CD4-positive, alpha-beta T cell (primary cell): ENCODE measurements around the gene GPRIN1. TPM values are rescaled to one million over a fixed set of nuclear protein-coding genes. Genes with fewer than 3 reads are reported as not detected.

Source experiments
- ATAC-seq: fragments of 200-7000 bp; cut with Tn5 transposase; one replicate; pipeline ENCODE4 v1.10.0; 2022; ENCODE audit warnings: mild to moderate bottlenecking; ENCODE audit not compliant: poor library complexity
- CTCF ChIA-PET: fragments of 350-600 bp; sonication (Branson Sonifier 250); formaldehyde crosslinking; loops from one replicate; lab custom pipeline; 2021; ENCODE audit warnings: antibody characterized with exemption, inconsistent platforms; lab: Charles Lee
- POLR2A ChIA-PET: fragments of 350-600 bp; sonication (Branson Sonifier 250); formaldehyde crosslinking; loops from one replicate; lab custom pipeline; 2021; ENCODE audit warnings: antibody characterized with exemption, inconsistent platforms; lab: Charles Lee
- DNase-seq, 14 experiments: peaks; one replicate each; pipeline ENCODE4 v3.0.0-alpha.2; 2013 to 2020; ENCODE audit warnings: mixed read lengths in 2 of 14
- H3K27ac ChIP-seq, 2 donors: one replicate each; pipeline versions ENCODE4 v1.5.1 to v1.7.0; 2013; ENCODE audit warnings: low read length in 2 of 2, low read depth in 1 of 2, mild to moderate bottlenecking in 1 of 2
- H3K27me3 ChIP-seq, 2 experiments: 1 replicate in 1 of 2; 2 replicates in 1 of 2; pipeline versions ENCODE4 v1.6.1 to v1.7.0; 2013; ENCODE audit warnings: low read length in 2 of 2, control low read depth in 1 of 2, mild to moderate bottlenecking in 1 of 2, moderate library complexity in 1 of 2; ENCODE audit not compliant: insufficient read depth in 2 of 2, control insufficient read depth in 1 of 2
- H3K36me3 ChIP-seq: one replicate; pipeline ENCODE4 v1.6.1; 2013; ENCODE audit warnings: low read length, control low read depth; ENCODE audit not compliant: insufficient read depth
- H3K4me1 ChIP-seq: one replicate; pipeline ENCODE4 v1.6.1; 2013; ENCODE audit warnings: low read length, control low read depth; ENCODE audit not compliant: insufficient read depth
- H3K4me3 ChIP-seq: one replicate; pipeline ENCODE4 v1.5.1; 2013; ENCODE audit warnings: mild to moderate bottlenecking, low read length, moderate library complexity
- H3K9me3 ChIP-seq, 2 experiments: 1 replicate in 1 of 2; 2 replicates in 1 of 2; pipeline versions ENCODE4 v1.6.1 to v1.7.0; 2013; ENCODE audit warnings: low read length in 2 of 2, mild to moderate bottlenecking in 2 of 2, control low read depth in 1 of 2, moderate library complexity in 1 of 2; ENCODE audit not compliant: control insufficient read depth in 1 of 2, insufficient read depth in 1 of 2
- H3K27ac Mint-ChIP-seq: one replicate; pipeline ENCODE4 v1.8.0; 2020; ENCODE audit warnings: mixed read lengths
- H3K27me3 Mint-ChIP-seq: one replicate; pipeline ENCODE4 v1.8.0; 2021; ENCODE audit warnings: mixed read lengths
- H3K36me3 Mint-ChIP-seq: one replicate; pipeline ENCODE4 v1.8.0; 2021; ENCODE audit warnings: low read depth, mixed read lengths
- H3K4me1 Mint-ChIP-seq: one replicate; pipeline ENCODE4 v1.8.0; 2021; ENCODE audit warnings: low read depth, mixed read lengths
- H3K4me3 Mint-ChIP-seq: one replicate; pipeline ENCODE4 v1.8.0; 2020; ENCODE audit warnings: mild to moderate bottlenecking, mixed read lengths
- H3K9me3 Mint-ChIP-seq: one replicate; pipeline ENCODE4 v1.8.0; 2020; ENCODE audit warnings: mixed read lengths
- CTCF ChIP-seq: fragments of 200-600 bp; IDR thresholded peaks from one replicate; pipeline ENCODE4 v1.8.0; 2022; ENCODE audit warnings: antibody characterized with exemption, mild to moderate bottlenecking
- intact Hi-C, 2 experiments: fragments of 100-400 bp; cut with DNase I in 1 of 2; cut with micrococcal nuclease in 1 of 2; formaldehyde crosslinking; loops; one replicate each; pipeline versions ENCODE4 v1.15.1 to v1.9.0; 2023 to 2025; cut with DNase I, micrococcal nuclease
- total RNA-seq, 174 experiments: library from RNA in 2 of 174; stranded (reverse) in 2 of 174; gene quantifications; one replicate each; pipeline ENCODE4 v1.2.3 and lab custom pipeline; 2021 to 2026

Gene GPRIN1
- total RNA-seq, 2 experiments from 2014 or later: 0.22 to 0.36 TPM

- POLR2A ChIA-PET: no interaction called here
- H3K4me3 Mint-ChIP-seq: peak overlapping the region; percentile 84
- ATAC-seq (no peak), DNase-seq (peak in 1 of 14 experiments; percentile 13)
- CTCF ChIA-PET: no interaction called here
- H3K36me3 ChIP-seq: no peaks in the 10 kb centered on the region
- H3K36me3 Mint-ChIP-seq: no peaks in the 10 kb centered on the region
- H3K27ac Mint-ChIP-seq: no peak overlapping the region
- peaks cover 11% of the 10 kb centered on the region for H3K4me1 Mint-ChIP-seq
- peak overlapping the region; percentile 68 for H3K4me3 ChIP-seq
- H3K9me3 Mint-ChIP-seq: no peaks in the 10 kb centered on the region
- H3K9me3 ChIP-seq: no peaks in the 10 kb centered on the region
- H3K4me1 ChIP-seq: peaks cover 15% of the 10 kb centered on the region
- peaks cover 9 to 13% of the 10 kb centered on the region in 2 experiments for H3K27me3 ChIP-seq
- no peak overlapping the region for H3K27ac ChIP-seq
- intact Hi-C loops: no loop called here
- no peak for TF ChIP-seq CTCF
- H3K27me3 Mint-ChIP-seq: peaks cover 50% of the 10 kb centered on the region
Measured at GRCh38 chr5:176610435-176610773, 448 bp upstream of the GPRIN1 start.

- Mint-ChIP-seq H3K9me3 (no peaks in the 10 kb centered on the region), H3K4me1 (peaks cover 11% of the 10 kb centered on the region), H3K4me3 (peak overlapping the region; percentile 88), H3K27ac (no peak overlapping the region), H3K27me3 (peaks cover 39% of the 10 kb centered on the region), H3K36me3 (no peaks in the 10 kb centered on the region)
- ATAC-seq: peak; percentile 34
- Histone ChIP-seq H3K4me3 (peak overlapping the region; percentile 31), H3K27ac (no peak overlapping the region), H3K9me3 (no peaks in the 10 kb centered on the region), H3K36me3 (no peaks in the 10 kb centered on the region), H3K27me3 (peaks cover 9 to 13% of the 10 kb centered on the region in 2 experiments), H3K4me1 (peaks cover 15% of the 10 kb centered on the region)
- DNase-seq: peak in 2 of 14 experiments; percentile 34 to 42
- no peak for TF ChIP-seq CTCF
- ChIA-PET CTCF (interaction anchor here (2.3 kb wide), 1 partner anchor 12 kb away, joined by 6 read pairs; no protein-coding TSS in a partner anchor), POLR2A (no interaction called here)
- intact Hi-C loops: no loop called here
Measured at GRCh38 chr5:176608937-176609723, 826 bp downstream of the GPRIN1 start.

- H3K36me3 ChIP-seq: no peaks in the 10 kb centered on the region
- no peaks in the 10 kb centered on the region for H3K9me3 ChIP-seq
- DNase-seq: no peak
- Mint-ChIP-seq H3K27ac (no peak overlapping the region), H3K4me3 (peak overlapping the region; percentile 88), H3K4me1 (peaks cover 11% of the 10 kb centered on the region), H3K9me3 (no peaks in the 10 kb centered on the region), H3K27me3 (peaks cover 34% of the 10 kb centered on the region), H3K36me3 (no peaks in the 10 kb centered on the region)
- ATAC-seq: no peak
- no peak overlapping the region for H3K27ac ChIP-seq
- H3K27me3 ChIP-seq: peaks cover 9 to 13% of the 10 kb centered on the region in 2 experiments
- ChIA-PET CTCF (interaction anchor here (1.0 to 2.3 kb wide), 2 partner anchors 11 to 192 kb away, joined by 4 to 6 read pairs; partner anchors contain the start of gene CLTB), POLR2A (no interaction called here)
- TF ChIP-seq CTCF: no peak
- intact Hi-C loops: no loop called here
- H3K4me1 ChIP-seq: peaks cover 15% of the 10 kb centered on the region
- H3K4me3 ChIP-seq: no peak overlapping the region
Measured at GRCh38 chr5:176608142-176608705, 1.7 kb downstream of the GPRIN1 start.
